Vagina (tissue), 2 donors: ENCODE measurements around the gene ENKD1.

ENCODE experiments used
- POLR2AphosphoS5 ChIP-seq, 2 donors: sonication (generic); formaldehyde crosslinking; IDR thresholded peaks; one replicate each; pipeline ENCODE4 v1.9.0; 2017; ENCODE audit warnings: antibody characterized with exemption in 2 of 2, mild to moderate bottlenecking in 2 of 2, low read depth in 1 of 2; ENCODE audit not compliant: insufficient read depth in 1 of 2
- TF ChIP-seq, protein P1 (sequence below), 3 experiments: fragments of 450-650 bp in 2 of 3; fragments of 200-600 bp in 1 of 3; sonication (generic) in 1 of 3; IDR thresholded peaks; one replicate each; pipeline ENCODE4 v1.5.1; 2017 to 2019; ENCODE audit warnings: antibody characterized with exemption in 3 of 3, mild to moderate bottlenecking in 2 of 3, moderate library complexity in 2 of 3

DNA sequence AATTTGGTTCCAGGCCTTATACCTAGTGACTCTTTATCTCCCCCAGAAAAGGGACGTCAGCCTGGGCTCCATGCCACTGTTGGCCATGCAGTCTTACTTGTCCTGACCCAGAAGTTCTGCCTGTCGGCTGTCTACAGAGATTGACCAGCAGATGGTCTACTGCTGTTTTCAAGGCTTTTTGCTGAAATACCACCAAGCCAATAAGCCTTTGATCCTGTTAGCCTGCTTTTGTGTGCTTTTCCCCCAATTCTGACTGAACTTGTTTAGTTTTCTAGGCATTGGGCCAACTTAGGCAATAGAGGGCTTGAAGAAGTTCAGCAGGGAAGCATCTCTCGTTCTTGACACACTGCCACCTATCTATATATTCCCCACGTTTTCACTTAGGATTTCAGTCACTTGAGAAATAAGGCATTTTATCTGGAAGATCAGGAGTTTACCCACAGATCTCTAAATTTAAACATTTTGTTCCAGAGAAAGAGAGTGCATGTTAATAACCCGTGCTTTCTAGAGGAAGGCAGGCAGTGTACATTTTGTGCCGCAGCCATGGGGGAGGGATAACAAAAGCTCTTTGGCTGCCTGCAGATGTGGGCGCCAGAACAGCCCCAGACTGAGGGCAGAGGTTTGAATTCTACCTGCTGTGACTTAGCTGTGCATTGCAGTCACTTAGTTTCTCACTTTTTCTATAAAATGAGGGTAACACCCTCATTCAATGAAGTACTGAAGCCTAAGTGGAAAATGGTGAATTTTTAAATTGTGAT, 34.0 kb downstream of the ENKD1 start:
- no peak for TF ChIP-seq POLR2AphosphoS5 (IDR thresholded peaks at IDR 0.05; ENCODE audit: insufficient read depth in 1 of 2, low read depth in 1 of 2)
- TF ChIP-seq, protein P1, sequence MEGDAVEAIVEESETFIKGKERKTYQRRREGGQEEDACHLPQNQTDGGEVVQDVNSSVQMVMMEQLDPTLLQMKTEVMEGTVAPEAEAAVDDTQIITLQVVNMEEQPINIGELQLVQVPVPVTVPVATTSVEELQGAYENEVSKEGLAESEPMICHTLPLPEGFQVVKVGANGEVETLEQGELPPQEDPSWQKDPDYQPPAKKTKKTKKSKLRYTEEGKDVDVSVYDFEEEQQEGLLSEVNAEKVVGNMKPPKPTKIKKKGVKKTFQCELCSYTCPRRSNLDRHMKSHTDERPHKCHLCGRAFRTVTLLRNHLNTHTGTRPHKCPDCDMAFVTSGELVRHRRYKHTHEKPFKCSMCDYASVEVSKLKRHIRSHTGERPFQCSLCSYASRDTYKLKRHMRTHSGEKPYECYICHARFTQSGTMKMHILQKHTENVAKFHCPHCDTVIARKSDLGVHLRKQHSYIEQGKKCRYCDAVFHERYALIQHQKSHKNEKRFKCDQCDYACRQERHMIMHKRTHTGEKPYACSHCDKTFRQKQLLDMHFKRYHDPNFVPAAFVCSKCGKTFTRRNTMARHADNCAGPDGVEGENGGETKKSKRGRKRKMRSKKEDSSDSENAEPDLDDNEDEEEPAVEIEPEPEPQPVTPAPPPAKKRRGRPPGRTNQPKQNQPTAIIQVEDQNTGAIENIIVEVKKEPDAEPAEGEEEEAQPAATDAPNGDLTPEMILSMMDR (IDR thresholded peaks at IDR 0.05) = no peak
